Keratinocyte (primary cell): ENCODE data around the gene PTEN.

Experiments used
- EZH2 ChIP-seq: IDR thresholded peaks from one replicate; pipeline ENCODE4 v1.6.1; 2012; ENCODE audit warnings: inconsistent platforms, mild to moderate bottlenecking, low read length, moderate library complexity
- TF ChIP-seq, protein P1 (sequence below), 3 experiments: IDR thresholded peaks in 1 of 3; conservative IDR thresholded peaks in 1 of 3; optimal IDR thresholded peaks in 1 of 3; 2 replicates in 2 of 3; 3 replicates in 1 of 3; pipeline versions ENCODE3 to v1.5.1; 2011; ENCODE audit warnings: low read length in 3 of 3, mild to moderate bottlenecking in 3 of 3, moderate library complexity in 2 of 3, control low read depth in 1 of 3, inconsistent platforms in 1 of 3; ENCODE audit not compliant: insufficient read depth in 2 of 3; ENCODE audit errors: extremely low read depth in 1 of 3

DNA sequence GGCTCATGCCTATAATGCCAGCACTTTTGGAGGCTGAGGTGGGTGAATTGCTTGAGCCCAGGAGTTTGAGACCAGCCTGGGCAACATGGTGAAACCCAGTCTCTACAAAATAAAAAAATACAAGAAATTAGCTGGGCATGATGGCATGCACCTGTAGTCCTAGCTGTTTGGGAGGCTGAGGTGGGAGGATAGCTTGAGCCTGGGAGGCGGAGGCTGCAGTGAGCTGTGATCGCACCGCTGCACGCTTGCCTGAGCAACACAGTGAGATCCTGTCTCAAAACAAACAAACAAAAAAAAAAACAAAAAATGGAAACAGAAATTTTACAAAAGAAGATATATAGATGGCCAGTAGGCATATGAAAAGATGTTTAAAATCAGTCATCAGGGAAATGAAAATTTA, 57.1 kb downstream of the PTEN start:
- TF ChIP-seq, protein P1, sequence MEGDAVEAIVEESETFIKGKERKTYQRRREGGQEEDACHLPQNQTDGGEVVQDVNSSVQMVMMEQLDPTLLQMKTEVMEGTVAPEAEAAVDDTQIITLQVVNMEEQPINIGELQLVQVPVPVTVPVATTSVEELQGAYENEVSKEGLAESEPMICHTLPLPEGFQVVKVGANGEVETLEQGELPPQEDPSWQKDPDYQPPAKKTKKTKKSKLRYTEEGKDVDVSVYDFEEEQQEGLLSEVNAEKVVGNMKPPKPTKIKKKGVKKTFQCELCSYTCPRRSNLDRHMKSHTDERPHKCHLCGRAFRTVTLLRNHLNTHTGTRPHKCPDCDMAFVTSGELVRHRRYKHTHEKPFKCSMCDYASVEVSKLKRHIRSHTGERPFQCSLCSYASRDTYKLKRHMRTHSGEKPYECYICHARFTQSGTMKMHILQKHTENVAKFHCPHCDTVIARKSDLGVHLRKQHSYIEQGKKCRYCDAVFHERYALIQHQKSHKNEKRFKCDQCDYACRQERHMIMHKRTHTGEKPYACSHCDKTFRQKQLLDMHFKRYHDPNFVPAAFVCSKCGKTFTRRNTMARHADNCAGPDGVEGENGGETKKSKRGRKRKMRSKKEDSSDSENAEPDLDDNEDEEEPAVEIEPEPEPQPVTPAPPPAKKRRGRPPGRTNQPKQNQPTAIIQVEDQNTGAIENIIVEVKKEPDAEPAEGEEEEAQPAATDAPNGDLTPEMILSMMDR (optimal IDR thresholded peaks at IDR 0.05 in 1 of 3, IDR thresholded peaks at IDR 0.05 in 1 of 3, conservative IDR thresholded peaks at IDR 0.05 in 1 of 3; ENCODE audit: extremely low read depth in 1 of 3, insufficient read depth in 2 of 3, low read length in 3 of 3), result no peak
- TF ChIP-seq EZH2, result no peak
